GM19395 (cell line): ENCODE data around the gene NKAIN1.
"Not testable (repeated sequence)": the region's sequence is repeated elsewhere in the genome, so short reads cannot be mapped to it uniquely, and the experiment has no call there.

ENCODE experiments used
- ATAC-seq: cut with Tn5 transposase; IDR thresholded peaks from one replicate; pipeline ENCODE4 v1.9.1; 2021; ENCODE audit warnings: mild to moderate bottlenecking, moderate library complexity; ENCODE audit not compliant: unreplicated experiment

NKAIN1 gene

GRCh38 chr1:31154632-31155215 is 85.0 kb downstream of the NKAIN1 start:
- ATAC-seq = no peak

GRCh38 chr1:31154000-31154631 is 85.6 kb downstream of the NKAIN1 start:
- no peak for ATAC-seq

- no peak for ATAC-seq
Measured at GRCh38 chr1:31153423-31153822, 86.3 kb downstream of the NKAIN1 start.

GRCh38 chr1:31152181-31152795 is 87.4 kb downstream of the NKAIN1 start:
- no peak for ATAC-seq

- ATAC-seq = no peak
Measured at GRCh38 chr1:31151402-31151801, 88.3 kb downstream of the NKAIN1 start.

GRCh38 chr1:31148409-31148808 is 91.3 kb downstream of the NKAIN1 start:
- no peak for ATAC-seq

- no peak for ATAC-seq
Measured at GRCh38 chr1:31145648-31146047, 94.0 kb downstream of the NKAIN1 start.

GRCh38 chr1:31144442-31144841 is 95.2 kb downstream of the NKAIN1 start:
- ATAC-seq = no peak

- no peak for ATAC-seq
Measured at GRCh38 chr1:31143455-31143854, 96.2 kb downstream of the NKAIN1 start.

- ATAC-seq = no peak
Measured at GRCh38 chr1:31142406-31142805, 97.3 kb downstream of the NKAIN1 start.

GRCh38 chr1:31140299-31140698 is 99.4 kb downstream of the NKAIN1 start:
- ATAC-seq = no peak

- not testable (repeated sequence) for ATAC-seq
Measured at GRCh38 chr1:31138797-31139521, 100.7 kb downstream of the NKAIN1 start.

- ATAC-seq = not testable (repeated sequence)
Measured at GRCh38 chr1:31137873-31138272, 101.8 kb downstream of the NKAIN1 start.

- ATAC-seq = no peak
Measured at GRCh38 chr1:31135973-31136600, 103.6 kb downstream of the NKAIN1 start.

GRCh38 chr1:31133368-31133767 is 106.3 kb downstream of the NKAIN1 start:
- ATAC-seq = no peak
